Heart left ventricle (tissue), 13 donors: ENCODE results near the gene NPAS2.

Experiments used
- POLR2A ChIP-seq, 2 donors: fragments of 450-650 bp; IDR thresholded peaks; one replicate each; pipeline ENCODE4 v1.6.1; 2017; ENCODE audit warnings: antibody characterized with exemption in 2 of 2, mild to moderate bottlenecking in 2 of 2, moderate library complexity in 2 of 2
- TF ChIP-seq, protein P1 (sequence below), 12 donors: fragments of 200-600 bp; sonication (generic) in 4 of 12; IDR thresholded peaks; one replicate each; pipeline versions ENCODE4 v1.5.0 to v1.8.0; 2018 to 2022; ENCODE audit warnings: antibody characterized with exemption in 12 of 12, mild to moderate bottlenecking in 5 of 12
- donor health status: ischemic (EF 13 %, LVEDD 7.1; RV severe dilation, severe dysfunction).
- donor health status: DM: no; HTN: yes; CAD: no.
- donor health status: DM: no; HTN: no; CAD: no.
- donor health status: ischemic (EF 25% LVEDD 6.9; RV normal size, moderate dysfunction).
- donor health status: ischemic (EF 25% LVEDD 5.7; RV mildly dilated, moderate dysfunction).
- donor health status: ischemic (EF 35%, LVEDD 5.7; RV mildly dilated, moderate dysfunction).
- donor health status: nonischemic (EF 11% LVEDD 7.7; RV severe dilation, severe dysfunction).
- donor health status: DM: yes; HTN: yes; CAD: no.
- donor health status: PGD.
- donor health status: ischemic (EF 29% LVEDD 5.4; RV normal size, mild dysfunction).
- donor health status: nonischemic (EF 23%, LVEDD 6.1; RV moderate dilation, normal function).

DNA sequence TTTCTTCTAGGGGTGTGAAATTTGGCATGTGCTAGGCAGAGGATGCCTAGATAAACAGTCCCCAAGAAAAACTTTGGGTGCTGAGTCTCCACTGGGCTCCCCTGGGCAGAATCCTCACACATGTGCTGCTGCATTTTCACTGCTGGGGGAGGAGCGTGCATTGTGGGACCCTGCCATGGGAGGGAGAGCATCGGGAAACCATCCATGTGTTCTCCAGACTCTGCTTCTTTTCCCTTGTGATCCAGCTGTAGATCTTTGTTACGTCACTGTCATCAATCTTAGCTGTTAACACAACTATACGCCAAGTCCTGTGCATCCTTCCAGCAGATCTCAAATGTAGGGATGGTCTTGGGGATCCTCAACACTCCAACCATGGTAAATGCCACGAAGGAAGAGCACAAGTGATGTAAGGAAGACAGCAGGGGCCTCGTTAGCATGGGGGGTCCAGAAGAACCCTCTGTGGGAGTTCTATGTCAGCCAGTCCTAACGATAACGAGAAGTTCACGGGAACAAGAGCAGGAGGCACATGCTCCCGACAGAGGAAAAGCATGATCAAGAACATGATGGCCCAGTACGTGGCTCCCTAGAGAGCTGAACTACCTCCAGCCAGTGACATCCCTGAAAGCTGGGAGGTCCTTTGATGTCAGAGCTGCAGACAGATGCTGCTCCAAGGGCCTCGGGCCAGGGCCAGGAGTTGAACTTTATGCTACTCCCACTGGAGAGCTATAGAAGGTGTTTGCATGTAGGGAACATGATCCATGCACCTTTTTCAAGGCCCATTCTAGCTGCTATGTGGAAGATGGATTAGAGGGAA lies 41.1 kb upstream of the NPAS2 start:
- TF ChIP-seq, protein P1, sequence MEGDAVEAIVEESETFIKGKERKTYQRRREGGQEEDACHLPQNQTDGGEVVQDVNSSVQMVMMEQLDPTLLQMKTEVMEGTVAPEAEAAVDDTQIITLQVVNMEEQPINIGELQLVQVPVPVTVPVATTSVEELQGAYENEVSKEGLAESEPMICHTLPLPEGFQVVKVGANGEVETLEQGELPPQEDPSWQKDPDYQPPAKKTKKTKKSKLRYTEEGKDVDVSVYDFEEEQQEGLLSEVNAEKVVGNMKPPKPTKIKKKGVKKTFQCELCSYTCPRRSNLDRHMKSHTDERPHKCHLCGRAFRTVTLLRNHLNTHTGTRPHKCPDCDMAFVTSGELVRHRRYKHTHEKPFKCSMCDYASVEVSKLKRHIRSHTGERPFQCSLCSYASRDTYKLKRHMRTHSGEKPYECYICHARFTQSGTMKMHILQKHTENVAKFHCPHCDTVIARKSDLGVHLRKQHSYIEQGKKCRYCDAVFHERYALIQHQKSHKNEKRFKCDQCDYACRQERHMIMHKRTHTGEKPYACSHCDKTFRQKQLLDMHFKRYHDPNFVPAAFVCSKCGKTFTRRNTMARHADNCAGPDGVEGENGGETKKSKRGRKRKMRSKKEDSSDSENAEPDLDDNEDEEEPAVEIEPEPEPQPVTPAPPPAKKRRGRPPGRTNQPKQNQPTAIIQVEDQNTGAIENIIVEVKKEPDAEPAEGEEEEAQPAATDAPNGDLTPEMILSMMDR (IDR thresholded peaks at IDR 0.05): no peak
- no peak for TF ChIP-seq POLR2A (IDR thresholded peaks at IDR 0.05)
